NCI-H1436 (cell line): ENCODE results near the gene TRIM3.

Experiments used
- DNase-seq: peaks from one replicate; lab custom pipeline; 2025; lab: John Stamatoyannopoulos, UW

Gene TRIM3

DNA sequence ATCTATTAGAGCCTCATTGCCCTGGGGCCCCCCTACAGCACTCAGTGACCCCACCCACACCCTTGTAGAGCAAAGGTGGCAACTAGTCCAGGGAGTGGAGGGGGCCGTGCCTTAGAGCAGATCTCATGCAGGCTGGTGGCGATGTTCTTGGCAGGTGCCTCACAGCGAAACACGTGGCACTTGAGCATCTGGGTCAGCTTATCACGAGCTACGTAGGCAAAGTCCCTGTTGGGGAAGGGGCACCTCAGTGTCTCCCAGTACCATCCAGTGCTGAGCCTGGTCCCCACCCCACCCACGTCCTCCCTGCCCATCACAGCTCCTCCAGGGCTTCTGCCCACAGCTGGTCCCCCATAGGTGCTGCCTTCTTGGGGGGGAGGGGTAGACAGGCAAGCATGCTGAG lies 72.3 kb downstream of the TRIM3 start:
- no peak for DNase-seq

DNA sequence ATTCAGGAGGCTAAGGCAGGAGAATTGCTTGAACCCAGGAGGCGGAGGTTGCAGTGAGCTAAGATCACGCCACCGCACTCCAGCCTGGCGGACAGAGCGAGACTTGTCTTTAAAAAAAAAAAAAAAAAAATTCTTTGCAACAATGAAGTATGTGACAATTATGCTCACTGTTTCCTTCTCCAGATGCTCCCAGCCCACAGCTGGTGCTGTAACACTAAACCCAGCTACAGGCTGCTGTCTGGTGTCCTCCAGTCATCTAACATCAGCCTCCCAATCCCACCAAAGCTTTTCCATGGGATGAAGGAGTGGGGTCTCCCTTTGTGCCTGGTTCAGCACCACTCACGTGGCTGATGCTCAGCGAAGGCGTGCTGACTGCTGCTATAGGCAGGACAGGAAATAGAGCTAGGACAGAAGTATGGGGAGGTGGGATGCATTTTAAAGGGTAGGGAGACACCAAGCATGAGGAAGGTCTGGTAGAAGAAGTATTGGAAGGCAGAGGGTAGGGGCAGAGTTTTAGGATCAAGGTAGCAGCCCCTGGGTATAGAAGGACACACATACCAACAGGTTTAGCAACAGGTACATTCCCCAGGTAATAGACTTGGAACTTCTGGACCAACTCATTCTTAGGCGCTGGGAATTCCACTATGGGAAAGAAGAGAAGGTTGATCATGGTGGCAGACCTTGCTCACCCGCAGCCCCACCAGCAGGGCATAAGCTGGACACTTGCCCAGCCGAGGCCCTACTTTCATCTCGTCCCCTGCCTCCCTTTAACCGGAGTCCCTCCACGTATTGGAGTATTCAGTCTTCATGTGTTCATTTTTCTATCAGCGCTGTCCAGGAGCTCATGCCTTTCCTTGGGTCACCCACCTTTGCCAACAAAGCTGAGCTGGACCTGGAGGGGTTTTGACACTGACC lies 73.1 kb downstream of the TRIM3 start:
- DNase-seq, result no peak
